Bronchial epithelial cell (primary cell): Measurements from ENCODE around the gene MYO9A. TPM values are rescaled to one million over a fixed set of nuclear protein-coding genes. Genes with fewer than 3 reads are reported as not detected.

ENCODE experiments used
- DNase-seq: peaks from one replicate; pipeline ENCODE4 v3.0.0-alpha.2; 2010; ENCODE audit warnings: low read depth
- FAIRE-seq: peaks from 2 replicates; lab custom pipeline; 2011; peaks lifted over from hg19 to GRCh38; lab: Jason Lieb, UNC
- H3K27me3 ChIP-seq: 2 replicates; pipeline ENCODE4 v1.5.1; 2011; ENCODE audit warnings: low read length; ENCODE audit not compliant: control insufficient read depth, insufficient read depth
- H3K36me3 ChIP-seq: 2 replicates; pipeline ENCODE4 v1.5.1; 2011; ENCODE audit warnings: low read length; ENCODE audit not compliant: control insufficient read depth, insufficient read depth
- H3K4me3 ChIP-seq: 2 replicates; pipeline ENCODE4 v1.5.1; 2011; ENCODE audit warnings: mild to moderate bottlenecking, low read depth, low read length, control low read depth
- CTCF ChIP-seq: IDR thresholded peaks from 2 replicates; pipeline ENCODE4 v1.5.1; 2011; ENCODE audit warnings: mild to moderate bottlenecking, moderate library complexity, low read length, control low read depth, inconsistent platforms; ENCODE audit not compliant: insufficient read depth, severe bottlenecking
- total RNA-seq: library from RNA; depleted of rRNA; stranded (reverse); fragments of >200 nt; gene quantifications from 2 replicates; pipeline ENCODE4 v1.2.1, GENCODE V29; 2014

Gene MYO9A
- total RNA-seq, 1 donor from 2014 or later, result 29.7 TPM

DNA sequence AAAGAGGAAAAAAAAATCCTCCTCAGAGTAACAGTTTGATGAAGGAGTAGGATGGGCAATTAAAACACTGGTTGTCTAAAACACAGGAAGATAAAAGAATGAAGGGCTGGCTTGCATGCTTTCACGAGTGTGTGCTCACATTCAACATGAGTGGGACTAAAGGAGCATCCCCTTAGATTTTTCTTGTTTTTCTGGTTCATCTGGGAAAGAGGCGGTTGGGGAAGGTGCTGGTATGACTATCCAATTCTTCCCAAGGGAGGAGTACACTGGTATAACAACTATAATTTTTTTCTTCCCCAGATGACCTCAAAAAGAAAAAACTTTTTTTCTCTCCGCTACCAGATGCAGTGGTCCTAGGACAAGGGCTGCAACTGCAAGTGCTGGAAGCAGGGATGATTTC, 143.7 kb downstream of the MYO9A start:
- Histone ChIP-seq H3K27me3 (no peaks in the 10 kb centered on the region), H3K36me3 (no peaks in the 10 kb centered on the region), H3K4me3 (no peak overlapping the region)
- no peak for FAIRE-seq
- DNase-seq, result no peak
- TF ChIP-seq CTCF, result no peak

- Histone ChIP-seq H3K36me3 (no peaks in the 10 kb centered on the region), H3K4me3 (no peak overlapping the region), H3K27me3 (no peaks in the 10 kb centered on the region)
- no peak for DNase-seq
- TF ChIP-seq CTCF, result no peak
- FAIRE-seq, result no peak
Measured at GRCh38 chr15:71973366-71973765, 144.6 kb downstream of the MYO9A start.

DNA sequence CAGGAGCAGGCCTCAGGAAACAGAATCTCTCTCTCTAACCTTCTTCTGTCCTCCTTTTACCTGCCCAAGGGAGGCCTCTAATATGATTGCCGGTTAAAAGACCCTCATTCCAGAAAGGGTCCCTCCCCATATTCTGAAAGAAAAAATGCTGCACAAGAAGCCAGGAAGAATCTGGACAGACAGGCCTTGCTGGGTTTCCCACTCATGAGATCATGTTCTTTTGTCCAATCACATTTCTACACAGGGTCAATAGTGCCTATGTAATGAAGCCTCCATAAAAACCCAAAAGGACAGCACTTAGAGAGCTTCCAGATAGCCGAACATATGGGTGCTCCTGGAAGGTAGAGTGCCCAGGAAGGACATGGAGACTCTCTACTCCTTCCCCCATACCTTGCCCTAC, 146.0 kb downstream of the MYO9A start:
- H3K27me3 ChIP-seq, result no peaks in the 10 kb centered on the region
- H3K36me3 ChIP-seq, result no peaks in the 10 kb centered on the region
- DNase-seq (peak; percentile 33), FAIRE-seq (no peak)
- H3K4me3 ChIP-seq, result no peak overlapping the region
- no peak for TF ChIP-seq CTCF

DNA sequence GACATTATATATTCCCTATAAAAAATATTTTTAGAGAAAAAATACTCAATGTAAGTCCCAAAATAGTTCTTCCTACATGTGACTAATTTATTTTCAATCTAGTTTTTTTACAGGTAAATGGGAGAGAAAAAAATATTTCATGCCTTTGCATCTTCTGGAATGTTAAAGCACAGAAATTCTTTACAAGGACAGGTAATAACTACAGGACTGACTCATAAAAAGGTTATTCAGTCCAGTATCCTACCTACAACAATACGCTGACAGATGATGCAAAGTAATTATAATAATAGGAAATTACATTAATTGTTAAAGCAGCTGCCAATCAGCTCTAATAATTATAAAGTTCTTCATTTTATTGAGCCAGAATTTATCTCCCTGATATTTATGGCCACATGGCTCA, 147.5 kb downstream of the MYO9A start:
- FAIRE-seq, result no peak
- no peak overlapping the region for H3K4me3 ChIP-seq
- H3K36me3 ChIP-seq, result no peaks in the 10 kb centered on the region
- H3K27me3 ChIP-seq, result no peaks in the 10 kb centered on the region
- no peak for TF ChIP-seq CTCF
- peak; percentile 1 for DNase-seq

GRCh38 chr15:71962537-71962936, 155.4 kb downstream of the MYO9A start:
- no peaks in the 10 kb centered on the region for H3K36me3 ChIP-seq
- FAIRE-seq (no peak), DNase-seq (no peak)
- TF ChIP-seq CTCF, result no peak
- H3K27me3 ChIP-seq, result no peaks in the 10 kb centered on the region
- no peak overlapping the region for H3K4me3 ChIP-seq

DNA sequence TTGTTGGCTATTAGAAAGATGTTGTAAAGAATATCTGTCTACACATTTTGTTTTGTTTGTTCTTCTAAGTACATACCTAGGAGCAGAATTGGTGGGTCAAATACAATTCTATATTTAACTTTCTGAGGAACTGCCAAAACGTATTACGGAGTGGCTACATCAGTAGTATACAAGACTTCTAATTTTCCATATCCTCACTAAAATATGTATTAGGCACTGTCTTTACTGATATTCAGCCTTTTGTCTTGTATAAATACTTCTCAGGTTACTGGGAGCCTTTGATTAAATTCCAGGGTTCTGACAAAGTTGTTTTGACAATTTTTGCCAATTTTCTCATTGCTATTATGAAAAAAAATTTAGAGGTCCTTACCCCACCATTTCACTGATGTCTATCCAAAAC, 160.9 kb downstream of the MYO9A start:
- DNase-seq (no peak), FAIRE-seq (no peak)

More for the DNA sequence above, 160.9 kb downstream of the MYO9A start:
- no peak for TF ChIP-seq CTCF
- H3K4me3 ChIP-seq, result no peak overlapping the region
- H3K36me3 ChIP-seq, result no peaks in the 10 kb centered on the region
- no peaks in the 10 kb centered on the region for H3K27me3 ChIP-seq
